Upper lobe of left lung (tissue), 6 donors: ENCODE measurements around the gene RAB20. TPM values are rescaled to one million over a fixed set of nuclear protein-coding genes. Genes with fewer than 3 reads are reported as not detected.
"Not testable (repeated sequence)": the region's sequence is repeated elsewhere in the genome, so short reads cannot be mapped to it uniquely, and the experiment has no call there.

ENCODE experiments used
- ATAC-seq, 2 donors: fragments of 200-7000 bp; cut with Tn5 transposase; one replicate each; pipeline ENCODE4 v1.9.1; 2022; ENCODE audit warnings: mild to moderate bottlenecking in 2 of 2, moderate library complexity in 2 of 2; ENCODE audit not compliant: low FRiP score in 2 of 2
- DNase-seq, 2 donors: peaks; one replicate each; pipeline ENCODE4 v3.0.0-alpha.2; 2019 to 2020
- H3K27ac ChIP-seq, 4 donors: fragments of 200-600 bp; sonication (generic); one replicate each; pipeline ENCODE4 v1.5.1; 2016 to 2019
- H3K27me3 ChIP-seq, 4 donors: fragments of 200-600 bp; sonication (generic); one replicate each; pipeline ENCODE4 v1.5.1; 2017 to 2019
- H3K36me3 ChIP-seq, 4 donors: fragments of 200-600 bp; sonication (generic); one replicate each; pipeline ENCODE4 v1.5.1; 2016 to 2019
- H3K4me1 ChIP-seq, 4 donors: fragments of 200-600 bp; sonication (generic); one replicate each; pipeline ENCODE4 v1.5.1; 2018 to 2019
- H3K4me3 ChIP-seq, 4 donors: fragments of 200-600 bp; sonication (generic); one replicate each; pipeline ENCODE4 v1.5.1; 2017 to 2019; ENCODE audit warnings: mild to moderate bottlenecking in 2 of 4, moderate library complexity in 1 of 4
- H3K9me3 ChIP-seq, 4 donors: fragments of 200-600 bp; sonication (generic); one replicate each; pipeline ENCODE4 v1.5.1; 2018 to 2019
- EP300 ChIP-seq, 4 donors: sonication (generic); formaldehyde crosslinking; IDR thresholded peaks; one replicate each; pipeline ENCODE4 v1.5.1; 2017; ENCODE audit warnings: antibody characterized with exemption in 4 of 4, control low read depth in 2 of 4
- POLR2A ChIP-seq, 4 donors: fragments of 450-650 bp; IDR thresholded peaks; one replicate each; pipeline ENCODE4 v1.5.1; 2016 to 2017; ENCODE audit warnings: antibody characterized with exemption in 4 of 4, mild to moderate bottlenecking in 2 of 4
- POLR2AphosphoS5 ChIP-seq, 2 donors: sonication (generic); formaldehyde crosslinking; IDR thresholded peaks; one replicate each; pipeline ENCODE4 v1.5.1; 2017; ENCODE audit warnings: antibody characterized with exemption in 2 of 2
- WGBS, 2 donors: methylation state at CpG; one replicate each; pipeline ENCODE4 v1.1.5; 2017 to 2018; 5-methylcytosine and 5-hydroxymethylcytosine counted together
- total RNA-seq, 6 donors: library from RNA; depleted of rRNA in 4 of 6; stranded (reverse); fragments of >200 nt in 4 of 6; gene quantifications; one replicate each; pipeline versions ENCODE4 v1.1.0 to v1.2.1, GENCODE V29; 2016 to 2021
- TF ChIP-seq, protein P1 (sequence below), 6 experiments: fragments of 450-650 bp in 4 of 6; fragments of 200-600 bp in 2 of 6; sonication (generic) in 2 of 6; IDR thresholded peaks; one replicate each; pipeline ENCODE4 v1.5.1; 2016 to 2019; ENCODE audit warnings: antibody characterized with exemption in 6 of 6
- donor health status: DM: no; HTN: no; CAD: no; lungs with moderate emphysema.
- donor health status: DM: no; HTN: yes; CAD: no; lungs with severe emphysema.

RAB20 gene
- total RNA-seq, 6 donors from 2014 or later = 46.7 to 80.7 (median 57.8) TPM

DNA sequence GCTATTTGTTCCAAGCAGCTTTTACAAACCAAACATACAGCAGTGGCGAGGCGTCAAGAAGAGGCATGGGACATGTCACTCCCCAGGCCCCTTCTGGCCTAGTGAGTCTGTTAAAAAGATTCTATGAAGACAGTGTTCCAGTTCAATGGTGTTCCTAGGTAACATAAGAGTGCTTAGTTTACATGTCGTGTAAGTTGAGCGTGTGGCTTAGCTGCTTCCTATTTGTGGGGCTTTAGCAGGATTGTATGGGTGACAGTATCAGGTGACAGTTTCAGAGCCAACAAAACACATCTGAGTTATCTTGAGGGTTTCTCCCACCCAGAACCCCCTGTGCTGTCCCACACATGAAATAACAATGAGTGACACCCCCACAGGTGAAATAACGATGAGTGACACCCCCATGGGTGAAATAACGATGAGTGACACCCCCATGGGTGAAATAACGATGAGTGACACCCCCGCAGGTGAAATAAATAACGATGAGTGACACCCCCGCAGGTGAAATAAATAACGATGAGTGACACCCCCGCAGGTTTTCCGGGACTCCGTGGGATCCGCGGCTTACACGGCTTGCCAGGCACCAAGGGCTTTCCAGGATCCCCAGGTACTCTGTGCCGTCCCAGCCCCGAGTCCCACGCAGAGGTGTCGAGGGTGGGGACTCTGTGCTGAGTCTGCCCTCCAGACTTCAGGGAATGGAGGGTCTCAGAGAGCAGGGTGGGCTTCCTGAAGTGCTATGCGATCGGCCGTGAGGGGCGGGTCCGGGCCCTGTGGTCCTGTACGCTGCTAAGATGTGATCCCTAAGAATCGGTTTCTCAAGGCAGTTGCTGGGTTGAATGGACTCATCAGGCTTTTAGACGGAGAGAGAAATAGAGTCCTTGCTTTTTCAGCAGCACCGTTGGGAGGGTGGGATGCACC, 68.6 kb downstream of the RAB20 start:
- H3K4me1 ChIP-seq = no peaks in the 10 kb centered on the region
- no peak overlapping the region for H3K4me3 ChIP-seq
- ATAC-seq = no peak
- H3K27ac ChIP-seq = no peak overlapping the region
- no peak for DNase-seq
- no peaks in the 10 kb centered on the region for H3K9me3 ChIP-seq
- WGBS, 2 donors = 91 to 94% methylated on average over 23 to 30 of the region's 30 CpGs
- H3K27me3 ChIP-seq = no peaks in the 10 kb centered on the region
- peaks cover 0 to 98% (median 65%) of the 10 kb centered on the region in 4 donors for H3K36me3 ChIP-seq
- TF ChIP-seq, protein P1, sequence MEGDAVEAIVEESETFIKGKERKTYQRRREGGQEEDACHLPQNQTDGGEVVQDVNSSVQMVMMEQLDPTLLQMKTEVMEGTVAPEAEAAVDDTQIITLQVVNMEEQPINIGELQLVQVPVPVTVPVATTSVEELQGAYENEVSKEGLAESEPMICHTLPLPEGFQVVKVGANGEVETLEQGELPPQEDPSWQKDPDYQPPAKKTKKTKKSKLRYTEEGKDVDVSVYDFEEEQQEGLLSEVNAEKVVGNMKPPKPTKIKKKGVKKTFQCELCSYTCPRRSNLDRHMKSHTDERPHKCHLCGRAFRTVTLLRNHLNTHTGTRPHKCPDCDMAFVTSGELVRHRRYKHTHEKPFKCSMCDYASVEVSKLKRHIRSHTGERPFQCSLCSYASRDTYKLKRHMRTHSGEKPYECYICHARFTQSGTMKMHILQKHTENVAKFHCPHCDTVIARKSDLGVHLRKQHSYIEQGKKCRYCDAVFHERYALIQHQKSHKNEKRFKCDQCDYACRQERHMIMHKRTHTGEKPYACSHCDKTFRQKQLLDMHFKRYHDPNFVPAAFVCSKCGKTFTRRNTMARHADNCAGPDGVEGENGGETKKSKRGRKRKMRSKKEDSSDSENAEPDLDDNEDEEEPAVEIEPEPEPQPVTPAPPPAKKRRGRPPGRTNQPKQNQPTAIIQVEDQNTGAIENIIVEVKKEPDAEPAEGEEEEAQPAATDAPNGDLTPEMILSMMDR (IDR thresholded peaks at IDR 0.05) = no peak
- TF ChIP-seq POLR2AphosphoS5 (IDR thresholded peaks at IDR 0.05) (no peak), EP300 (IDR thresholded peaks at IDR 0.05) (no peak), POLR2A (IDR thresholded peaks at IDR 0.05) (no peak)

DNA sequence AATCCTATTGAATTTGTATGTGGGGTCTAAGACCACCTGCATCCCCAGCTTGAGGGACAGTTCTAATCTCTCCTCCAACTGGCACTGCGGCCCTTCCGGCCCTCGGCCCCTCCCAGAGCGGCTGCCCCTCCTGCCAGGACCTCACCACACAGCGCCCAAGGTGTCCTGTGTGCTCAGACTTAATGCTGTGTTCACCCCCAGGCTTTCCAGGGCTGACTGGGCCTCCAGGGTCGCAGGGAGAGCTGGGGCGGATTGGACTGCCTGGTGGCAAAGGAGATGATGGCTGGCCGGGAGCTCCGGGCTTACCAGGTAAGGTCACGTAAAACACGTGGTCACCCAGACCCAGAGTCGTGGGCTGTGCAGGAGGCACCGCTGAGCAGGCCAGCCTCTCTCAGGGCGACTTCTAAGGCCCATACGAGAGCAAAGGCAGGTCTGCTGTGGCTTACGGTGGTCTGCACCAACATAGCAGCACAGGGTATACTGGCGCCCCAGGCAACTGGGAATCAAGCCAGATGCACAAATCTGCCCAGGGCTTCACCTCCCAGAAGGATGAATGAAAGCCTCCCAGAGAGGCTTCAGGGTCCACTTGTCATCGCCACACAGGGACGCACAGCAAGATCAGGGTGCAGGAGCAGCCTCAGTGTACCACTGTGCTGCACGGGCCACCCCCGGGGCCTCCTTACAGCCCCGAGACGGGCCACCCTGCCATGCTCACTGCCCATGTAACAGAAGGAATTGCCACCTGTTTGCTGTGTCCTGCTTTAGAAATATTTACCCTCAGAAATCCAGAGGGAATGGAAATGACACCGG, 69.4 kb downstream of the RAB20 start:
- DNase-seq (peak in 1 of 2 donors; percentile 62), ATAC-seq (no peak)
- Histone ChIP-seq H3K4me3 (no peak overlapping the region), H3K27me3 (no peaks in the 10 kb centered on the region), H3K27ac (no peak overlapping the region), H3K9me3 (no peaks in the 10 kb centered on the region), H3K36me3 (peaks cover 0 to 100% (median 68%) of the 10 kb centered on the region in 4 donors), H3K4me1 (no peaks in the 10 kb centered on the region)
- WGBS, 2 donors = 89 to 91% methylated on average over 18 to 23 of the region's 24 CpGs
- TF ChIP-seq POLR2AphosphoS5 (IDR thresholded peaks at IDR 0.05) = no peak

DNA sequence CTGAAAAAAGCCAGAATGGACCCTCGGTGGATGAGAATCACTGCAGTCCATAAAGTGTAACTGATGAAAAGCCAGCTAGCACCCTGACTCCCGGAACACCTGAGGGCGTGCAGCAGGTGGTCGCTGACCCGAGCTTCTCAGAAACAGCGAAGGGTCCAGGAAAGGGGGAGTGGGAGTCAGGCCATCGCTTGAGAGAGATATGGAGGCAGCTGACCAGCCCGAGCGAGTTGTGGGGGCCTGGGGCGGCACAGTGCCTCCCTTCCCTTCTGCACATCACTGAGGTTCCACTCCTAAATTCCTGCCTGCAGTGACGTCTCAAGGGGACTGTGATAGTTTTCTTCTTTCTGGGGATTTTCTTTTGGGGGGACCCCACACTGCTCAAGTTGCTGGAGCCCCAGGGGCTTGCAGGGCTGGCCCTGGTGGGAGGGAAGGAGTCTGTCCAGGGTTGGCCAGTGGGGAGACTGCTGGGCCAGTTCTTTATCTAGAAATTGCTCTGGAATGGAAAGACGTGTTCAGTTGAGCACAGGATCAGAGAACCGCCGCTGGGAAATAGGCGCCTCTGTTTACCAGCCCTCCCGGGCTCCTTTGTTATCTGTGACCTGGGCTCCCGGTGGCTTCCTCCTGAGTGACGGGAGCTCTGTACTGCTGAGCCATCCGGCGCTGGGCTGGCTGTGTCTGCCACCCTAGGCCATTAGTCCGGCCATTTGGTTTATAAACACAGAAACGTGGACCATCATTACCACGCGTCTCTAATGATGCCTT, 71.3 kb downstream of the RAB20 start:
- no peak overlapping the region for H3K4me3 ChIP-seq
- H3K4me1 ChIP-seq = no peaks in the 10 kb centered on the region
- 81 to 84% methylated on average over 24 of the region's 24 CpGs for WGBS, 2 donors
- TF ChIP-seq EP300 (IDR thresholded peaks at IDR 0.05) = no peak
- TF ChIP-seq, protein P1 (IDR thresholded peaks at IDR 0.05) = no peak
- no peak for TF ChIP-seq POLR2AphosphoS5 (IDR thresholded peaks at IDR 0.05)
- TF ChIP-seq POLR2A (IDR thresholded peaks at IDR 0.05) = no peak
- peaks cover 0 to 95% (median 61%) of the 10 kb centered on the region in 4 donors for H3K36me3 ChIP-seq
- H3K27ac ChIP-seq = no peak overlapping the region
- no peaks in the 10 kb centered on the region for H3K27me3 ChIP-seq
- no peak for ATAC-seq
- no peaks in the 10 kb centered on the region for H3K9me3 ChIP-seq
- peak in 1 of 2 donors; percentile 54 for DNase-seq

DNA sequence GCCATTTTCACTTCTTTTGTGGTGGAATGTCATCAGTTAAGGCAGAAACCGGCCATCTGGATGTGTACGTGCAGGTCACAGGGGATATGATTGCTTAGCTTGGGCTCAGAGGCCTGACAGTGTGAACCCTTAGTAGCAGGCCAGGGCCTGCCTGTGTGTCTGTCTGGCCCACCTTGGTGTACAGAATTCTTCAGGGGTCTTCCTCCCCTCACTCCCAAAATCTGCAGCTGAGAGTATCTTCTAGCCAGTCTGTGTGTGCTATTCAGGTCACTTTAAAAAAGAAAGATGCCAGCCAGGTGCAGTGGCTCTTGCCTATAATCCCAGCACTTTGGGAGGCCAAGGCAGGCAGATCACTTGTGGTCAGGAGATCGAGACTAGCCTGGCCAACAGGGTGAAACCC, 74.6 kb downstream of the RAB20 start:
- H3K27me3 ChIP-seq, H3K9me3 ChIP-seq, DNase-seq, H3K27ac ChIP-seq, H3K4me1 ChIP-seq, ATAC-seq, H3K4me3 ChIP-seq: not testable (repeated sequence)
- WGBS, 2 donors = 81 to 82% methylated on average over 3 of the region's 3 CpGs
- H3K36me3 ChIP-seq = peaks cover 6 to 94% (median 64%) of the 10 kb centered on the region in 4 donors

DNA sequence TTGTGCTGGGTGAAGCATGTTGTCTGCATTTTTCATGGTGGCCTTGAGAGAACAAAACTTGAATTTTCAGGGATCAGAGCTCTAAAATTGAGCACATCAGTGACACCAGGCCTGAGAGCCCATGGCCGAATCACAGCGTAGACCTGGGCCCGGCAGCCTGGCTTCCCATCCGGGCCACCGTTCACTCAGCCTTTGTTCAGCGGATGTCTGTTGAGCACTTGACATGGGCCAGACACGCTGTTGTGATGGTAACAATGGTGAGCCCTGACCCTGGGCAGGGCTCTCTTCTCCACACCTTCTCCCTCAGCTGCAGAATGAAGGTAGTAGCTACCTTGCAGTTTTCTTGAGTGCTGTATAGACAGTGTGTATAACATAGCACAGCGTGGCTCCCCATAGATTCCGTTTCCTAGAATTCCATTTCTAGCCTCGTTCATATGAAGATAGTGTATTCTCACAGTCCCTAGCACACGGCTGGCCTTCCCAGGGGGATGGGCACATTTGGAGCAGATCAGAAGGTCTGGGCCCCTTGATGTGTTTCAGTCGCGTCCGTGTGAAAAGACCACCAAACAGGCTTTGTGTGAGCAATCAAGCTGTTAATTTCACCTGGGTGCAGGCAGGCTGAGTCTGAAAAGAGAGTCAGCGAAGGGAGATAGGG, 75.3 kb downstream of the RAB20 start:
- Histone ChIP-seq H3K36me3 (peaks cover 6 to 90% (median 57%) of the 10 kb centered on the region in 4 donors), H3K27ac (no peak overlapping the region)

More for the DNA sequence above, 75.3 kb downstream of the RAB20 start:
- TF ChIP-seq POLR2A (IDR thresholded peaks at IDR 0.05) (no peak), EP300 (IDR thresholded peaks at IDR 0.05) (no peak), POLR2AphosphoS5 (IDR thresholded peaks at IDR 0.05) (no peak)
- TF ChIP-seq, protein P1 (IDR thresholded peaks at IDR 0.05) = no peak
- ATAC-seq (no peak), DNase-seq (peak in 1 of 2 donors; percentile 30)
- no peak overlapping the region for H3K4me3 ChIP-seq
- no peaks in the 10 kb centered on the region for H3K27me3 ChIP-seq
- 88 to 92% methylated on average over 8 to 15 of the region's 15 CpGs for WGBS, 2 donors
- no peaks in the 10 kb centered on the region for H3K9me3 ChIP-seq
- no peaks in the 10 kb centered on the region for H3K4me1 ChIP-seq
